ENCODE data around the gene MDC1.
"Not testable (repeated sequence)": the region's sequence is repeated elsewhere in the genome, so short reads cannot be mapped to it uniquely, and the experiment has no call there.

Gene MDC1, protein sequence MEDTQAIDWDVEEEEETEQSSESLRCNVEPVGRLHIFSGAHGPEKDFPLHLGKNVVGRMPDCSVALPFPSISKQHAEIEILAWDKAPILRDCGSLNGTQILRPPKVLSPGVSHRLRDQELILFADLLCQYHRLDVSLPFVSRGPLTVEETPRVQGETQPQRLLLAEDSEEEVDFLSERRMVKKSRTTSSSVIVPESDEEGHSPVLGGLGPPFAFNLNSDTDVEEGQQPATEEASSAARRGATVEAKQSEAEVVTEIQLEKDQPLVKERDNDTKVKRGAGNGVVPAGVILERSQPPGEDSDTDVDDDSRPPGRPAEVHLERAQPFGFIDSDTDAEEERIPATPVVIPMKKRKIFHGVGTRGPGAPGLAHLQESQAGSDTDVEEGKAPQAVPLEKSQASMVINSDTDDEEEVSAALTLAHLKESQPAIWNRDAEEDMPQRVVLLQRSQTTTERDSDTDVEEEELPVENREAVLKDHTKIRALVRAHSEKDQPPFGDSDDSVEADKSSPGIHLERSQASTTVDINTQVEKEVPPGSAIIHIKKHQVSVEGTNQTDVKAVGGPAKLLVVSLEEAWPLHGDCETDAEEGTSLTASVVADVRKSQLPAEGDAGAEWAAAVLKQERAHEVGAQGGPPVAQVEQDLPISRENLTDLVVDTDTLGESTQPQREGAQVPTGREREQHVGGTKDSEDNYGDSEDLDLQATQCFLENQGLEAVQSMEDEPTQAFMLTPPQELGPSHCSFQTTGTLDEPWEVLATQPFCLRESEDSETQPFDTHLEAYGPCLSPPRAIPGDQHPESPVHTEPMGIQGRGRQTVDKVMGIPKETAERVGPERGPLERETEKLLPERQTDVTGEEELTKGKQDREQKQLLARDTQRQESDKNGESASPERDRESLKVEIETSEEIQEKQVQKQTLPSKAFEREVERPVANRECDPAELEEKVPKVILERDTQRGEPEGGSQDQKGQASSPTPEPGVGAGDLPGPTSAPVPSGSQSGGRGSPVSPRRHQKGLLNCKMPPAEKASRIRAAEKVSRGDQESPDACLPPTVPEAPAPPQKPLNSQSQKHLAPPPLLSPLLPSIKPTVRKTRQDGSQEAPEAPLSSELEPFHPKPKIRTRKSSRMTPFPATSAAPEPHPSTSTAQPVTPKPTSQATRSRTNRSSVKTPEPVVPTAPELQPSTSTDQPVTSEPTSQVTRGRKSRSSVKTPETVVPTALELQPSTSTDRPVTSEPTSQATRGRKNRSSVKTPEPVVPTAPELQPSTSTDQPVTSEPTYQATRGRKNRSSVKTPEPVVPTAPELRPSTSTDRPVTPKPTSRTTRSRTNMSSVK (N-terminal part only)

GRCh38 chr6:30717129-30717844 lies at the start of gene MDC1:
TSS of gene MDC1 (minus strand) at chr6:30717281. CDS start at chr6:30715175, 2,106 bp downstream.
- H3K9ac ChIP-seq (ENCODE audit: low read length) = peak within 1 kb of the TSS; percentile 79
- H3K27ac ChIP-seq (ENCODE audit: low read depth, low read length) = peak within 1 kb of the TSS; percentile 91
- no peaks in the 10 kb centered on the region for H3K27me3 ChIP-seq (ENCODE audit: control insufficient read depth in 1 of 2, insufficient read depth in 2 of 2, low read length in 2 of 2)
- no peaks in the 10 kb centered on the region for H3K9me3 ChIP-seq (ENCODE audit: low read length)
- peaks cover 21% of the 10 kb centered on the region for H3K4me1 ChIP-seq (ENCODE audit: insufficient read depth, low read length)
- peaks cover 22% of the 10 kb centered on the region for H3K36me3 ChIP-seq (ENCODE audit: insufficient read depth, low read length)
- H3K4me3 ChIP-seq (ENCODE audit: low read depth in 1 of 2, low read length in 2 of 2) = peak within 1 kb of the TSS; percentile 64 to 79

DNA sequence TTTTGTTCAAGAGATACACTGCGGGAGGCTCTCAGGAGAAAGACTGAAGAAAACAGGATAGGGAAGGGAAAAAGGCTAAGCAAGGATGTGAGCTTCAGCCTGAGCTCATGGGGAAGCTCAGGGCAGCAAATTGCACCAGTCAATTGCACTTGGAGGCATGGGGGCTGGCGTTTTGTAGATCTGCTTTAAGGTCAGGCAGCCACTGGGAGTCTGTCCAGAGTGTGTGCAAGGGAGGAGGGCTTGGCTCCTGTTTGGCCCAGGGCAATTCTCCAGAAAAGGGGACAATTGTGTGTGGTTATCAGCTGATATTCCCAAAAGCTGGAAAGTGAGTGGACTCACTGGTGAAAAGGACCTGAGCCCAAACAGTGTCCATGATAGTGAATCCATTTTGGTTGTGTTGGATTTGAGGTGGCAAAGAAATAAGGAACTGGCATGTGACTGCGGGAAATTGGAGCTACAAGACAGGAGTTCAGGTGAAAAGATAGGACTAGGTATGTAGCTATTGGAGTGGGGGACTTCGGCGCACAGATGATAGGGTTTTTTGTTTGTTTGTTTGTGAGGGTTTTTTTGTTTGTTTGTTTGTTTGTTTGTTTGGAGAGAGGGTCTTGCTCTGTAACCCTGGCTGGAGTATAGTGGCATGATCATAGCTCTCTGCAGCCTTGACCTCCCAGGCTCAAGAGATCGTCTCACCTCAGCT lies 49.5 kb upstream of the MDC1 start:
- H3K36me3 ChIP-seq (ENCODE audit: insufficient read depth, low read length) = no peaks in the 10 kb centered on the region
- peaks cover 35% of the 10 kb centered on the region for H3K4me1 ChIP-seq (ENCODE audit: insufficient read depth, low read length)
- no peak overlapping the region for H3K27ac ChIP-seq (ENCODE audit: low read depth, low read length)
- H3K4me3 ChIP-seq (ENCODE audit: low read depth in 1 of 2, low read length in 2 of 2) = no peak overlapping the region
- no peaks in the 10 kb centered on the region for H3K9me3 ChIP-seq (ENCODE audit: low read length)
- no peaks in the 10 kb centered on the region for H3K27me3 ChIP-seq (ENCODE audit: control insufficient read depth in 1 of 2, insufficient read depth in 2 of 2, low read length in 2 of 2)
- H3K9ac ChIP-seq (ENCODE audit: low read length) = no peak overlapping the region

DNA sequence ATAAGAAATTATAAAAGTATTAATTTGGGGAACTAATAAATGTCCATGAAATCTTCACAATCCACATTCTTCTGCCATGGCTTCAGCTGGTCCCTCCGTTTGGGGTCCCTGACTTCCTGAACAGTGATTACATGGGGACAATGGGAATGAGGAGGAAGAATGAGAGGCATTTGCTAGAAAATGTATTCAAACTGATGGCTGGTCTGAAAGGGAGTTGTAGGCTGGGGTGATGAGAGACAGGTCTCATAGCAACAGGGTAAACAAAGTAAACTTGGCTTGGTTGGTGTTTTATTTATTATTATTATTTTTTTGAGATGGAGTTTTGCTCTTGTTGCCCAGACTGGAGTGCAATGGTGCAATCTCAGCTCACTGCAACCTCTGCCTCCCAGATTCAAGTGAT lies 48.4 kb upstream of the MDC1 start:
- peaks cover 43% of the 10 kb centered on the region for H3K4me1 ChIP-seq (ENCODE audit: insufficient read depth, low read length)
- not testable (repeated sequence) for H3K27ac ChIP-seq (ENCODE audit: low read depth, low read length); H3K36me3 ChIP-seq (ENCODE audit: insufficient read depth, low read length); H3K4me3 ChIP-seq (ENCODE audit: low read depth in 1 of 2, low read length in 2 of 2); H3K9ac ChIP-seq (ENCODE audit: low read length); H3K9me3 ChIP-seq (ENCODE audit: low read length); H3K27me3 ChIP-seq (ENCODE audit: control insufficient read depth in 1 of 2, insufficient read depth in 2 of 2, low read length in 2 of 2)

GRCh38 chr6:30764490-30765043 lies 47.5 kb upstream of the MDC1 start:
- H3K4me3 ChIP-seq (ENCODE audit: low read depth in 1 of 2, low read length in 2 of 2); H3K27ac ChIP-seq (ENCODE audit: low read depth, low read length); H3K27me3 ChIP-seq (ENCODE audit: control insufficient read depth in 1 of 2, insufficient read depth in 2 of 2, low read length in 2 of 2); H3K9ac ChIP-seq (ENCODE audit: low read length); H3K36me3 ChIP-seq (ENCODE audit: insufficient read depth, low read length); H3K9me3 ChIP-seq (ENCODE audit: low read length): not testable (repeated sequence)
- H3K4me1 ChIP-seq (ENCODE audit: insufficient read depth, low read length) = peaks cover 47% of the 10 kb centered on the region

- no peaks in the 10 kb centered on the region for H3K27me3 ChIP-seq (ENCODE audit: control insufficient read depth in 1 of 2, insufficient read depth in 2 of 2, low read length in 2 of 2)
- peaks cover 46% of the 10 kb centered on the region for H3K4me1 ChIP-seq (ENCODE audit: insufficient read depth, low read length)
- H3K36me3 ChIP-seq (ENCODE audit: insufficient read depth, low read length) = no peaks in the 10 kb centered on the region
- peak overlapping the region; percentile 28 for H3K27ac ChIP-seq (ENCODE audit: low read depth, low read length)
- H3K9me3 ChIP-seq (ENCODE audit: low read length) = no peaks in the 10 kb centered on the region
- no peak overlapping the region for H3K9ac ChIP-seq (ENCODE audit: low read length)
- peak overlapping the region in 1 of 2 donors; percentile 0 for H3K4me3 ChIP-seq (ENCODE audit: low read depth in 1 of 2, low read length in 2 of 2)
Observed at GRCh38 chr6:30763618-30764489, 46.8 kb upstream of the MDC1 start.

- Histone ChIP-seq H3K9me3 (ENCODE audit: low read length) (no peaks in the 10 kb centered on the region), H3K27ac (ENCODE audit: low read depth, low read length) (peak overlapping the region; percentile 28), H3K4me3 (ENCODE audit: low read depth in 1 of 2, low read length in 2 of 2) (no peak overlapping the region), H3K9ac (ENCODE audit: low read length) (no peak overlapping the region), H3K4me1 (ENCODE audit: insufficient read depth, low read length) (peaks cover 42% of the 10 kb centered on the region), H3K27me3 (ENCODE audit: control insufficient read depth in 1 of 2, insufficient read depth in 2 of 2, low read length in 2 of 2) (no peaks in the 10 kb centered on the region), H3K36me3 (ENCODE audit: insufficient read depth, low read length) (no peaks in the 10 kb centered on the region)
Observed at GRCh38 chr6:30763155-30763617, 46.1 kb upstream of the MDC1 start.

GRCh38 chr6:30761791-30762429 lies 44.8 kb upstream of the MDC1 start:
- Histone ChIP-seq H3K4me1 (ENCODE audit: insufficient read depth, low read length) (peaks cover 42% of the 10 kb centered on the region), H3K27me3 (ENCODE audit: control insufficient read depth in 1 of 2, insufficient read depth in 2 of 2, low read length in 2 of 2) (no peaks in the 10 kb centered on the region), H3K27ac (ENCODE audit: low read depth, low read length) (no peak overlapping the region)

DNA sequence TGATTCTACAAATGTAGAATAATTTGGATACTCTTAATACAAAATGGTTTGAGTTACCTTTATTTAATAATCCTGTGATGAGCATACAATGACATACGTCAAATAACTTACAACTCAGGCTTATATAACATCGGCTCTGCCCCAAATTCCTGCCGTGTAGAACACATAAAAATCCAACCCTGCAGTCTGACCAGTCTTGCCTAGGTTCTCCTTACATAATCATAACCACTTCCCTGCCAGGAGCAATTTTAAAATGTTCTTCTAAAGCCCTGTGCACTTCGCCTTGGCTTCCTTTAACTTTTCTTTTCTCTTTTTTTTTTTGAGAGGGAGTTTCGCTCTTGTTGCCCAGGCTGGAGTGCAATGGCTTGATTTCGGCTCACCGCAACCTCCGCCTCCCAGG lies 43.5 kb upstream of the MDC1 start:
- Histone ChIP-seq H3K36me3 (ENCODE audit: insufficient read depth, low read length) (no peaks in the 10 kb centered on the region), H3K27ac (ENCODE audit: low read depth, low read length) (peak overlapping the region; percentile 24), H3K4me1 (ENCODE audit: insufficient read depth, low read length) (peaks cover 42% of the 10 kb centered on the region), H3K9ac (ENCODE audit: low read length) (no peak overlapping the region), H3K4me3 (ENCODE audit: low read depth in 1 of 2, low read length in 2 of 2) (no peak overlapping the region), H3K27me3 (ENCODE audit: control insufficient read depth in 1 of 2, insufficient read depth in 2 of 2, low read length in 2 of 2) (no peaks in the 10 kb centered on the region), H3K9me3 (ENCODE audit: low read length) (no peaks in the 10 kb centered on the region)

More at GRCh38 chr6:30761791-30762429, 44.8 kb upstream of the MDC1 start:
- Histone ChIP-seq H3K9ac (ENCODE audit: low read length) (no peak overlapping the region), H3K4me3 (ENCODE audit: low read depth in 1 of 2, low read length in 2 of 2) (no peak overlapping the region), H3K9me3 (ENCODE audit: low read length) (no peaks in the 10 kb centered on the region), H3K36me3 (ENCODE audit: insufficient read depth, low read length) (no peaks in the 10 kb centered on the region)

DNA sequence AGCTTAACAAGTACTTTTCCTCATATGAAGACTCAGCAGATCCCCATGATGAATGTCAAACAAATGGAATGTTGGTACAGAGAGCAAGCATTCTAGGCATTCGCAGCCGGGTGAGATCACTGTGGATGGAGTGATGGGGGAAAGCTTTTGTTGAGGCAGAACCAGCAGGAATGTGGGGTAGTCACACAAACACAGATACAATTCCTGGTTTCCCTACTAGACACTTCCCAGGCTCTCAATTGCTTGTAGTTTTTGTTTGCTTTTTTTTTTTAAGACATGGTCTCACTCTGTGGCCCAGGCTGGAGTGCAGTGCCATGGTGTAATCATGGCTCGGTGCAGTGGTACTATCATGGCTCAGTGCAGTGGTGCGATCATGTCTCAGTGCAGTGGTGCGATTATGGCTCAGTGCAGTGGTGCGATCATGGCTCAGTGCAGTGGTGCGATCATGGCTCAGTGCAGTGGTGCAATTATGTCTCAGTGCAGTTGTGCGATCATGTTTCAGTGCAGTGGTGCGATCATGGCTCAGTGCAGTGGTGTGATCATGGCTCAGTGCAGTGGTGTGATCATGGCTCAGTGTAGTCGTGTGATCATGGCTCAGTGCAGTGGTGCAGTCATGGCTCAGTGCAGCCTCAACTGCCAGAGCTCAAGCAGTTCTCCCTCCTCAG lies 42.6 kb upstream of the MDC1 start:
- Histone ChIP-seq H3K4me1 (ENCODE audit: insufficient read depth, low read length) (peaks cover 42% of the 10 kb centered on the region), H3K9me3 (ENCODE audit: low read length) (no peaks in the 10 kb centered on the region), H3K27ac (ENCODE audit: low read depth, low read length) (peak overlapping the region; percentile 28), H3K27me3 (ENCODE audit: control insufficient read depth in 1 of 2, insufficient read depth in 2 of 2, low read length in 2 of 2) (no peaks in the 10 kb centered on the region), H3K4me3 (ENCODE audit: low read depth in 1 of 2, low read length in 2 of 2) (no peak overlapping the region), H3K36me3 (ENCODE audit: insufficient read depth, low read length) (no peaks in the 10 kb centered on the region), H3K9ac (ENCODE audit: low read length) (no peak overlapping the region)

All from muscle layer of colon (tissue), 2 donors.